HG03521 (cell line): ENCODE results near the gene PPP1R26.

Experiments
- ATAC-seq: cut with Tn5 transposase; IDR thresholded peaks from one replicate; pipeline ENCODE4 v1.9.1; 2021; ENCODE audit warnings: mild to moderate bottlenecking, moderate library complexity; ENCODE audit not compliant: unreplicated experiment

Gene PPP1R26

DNA sequence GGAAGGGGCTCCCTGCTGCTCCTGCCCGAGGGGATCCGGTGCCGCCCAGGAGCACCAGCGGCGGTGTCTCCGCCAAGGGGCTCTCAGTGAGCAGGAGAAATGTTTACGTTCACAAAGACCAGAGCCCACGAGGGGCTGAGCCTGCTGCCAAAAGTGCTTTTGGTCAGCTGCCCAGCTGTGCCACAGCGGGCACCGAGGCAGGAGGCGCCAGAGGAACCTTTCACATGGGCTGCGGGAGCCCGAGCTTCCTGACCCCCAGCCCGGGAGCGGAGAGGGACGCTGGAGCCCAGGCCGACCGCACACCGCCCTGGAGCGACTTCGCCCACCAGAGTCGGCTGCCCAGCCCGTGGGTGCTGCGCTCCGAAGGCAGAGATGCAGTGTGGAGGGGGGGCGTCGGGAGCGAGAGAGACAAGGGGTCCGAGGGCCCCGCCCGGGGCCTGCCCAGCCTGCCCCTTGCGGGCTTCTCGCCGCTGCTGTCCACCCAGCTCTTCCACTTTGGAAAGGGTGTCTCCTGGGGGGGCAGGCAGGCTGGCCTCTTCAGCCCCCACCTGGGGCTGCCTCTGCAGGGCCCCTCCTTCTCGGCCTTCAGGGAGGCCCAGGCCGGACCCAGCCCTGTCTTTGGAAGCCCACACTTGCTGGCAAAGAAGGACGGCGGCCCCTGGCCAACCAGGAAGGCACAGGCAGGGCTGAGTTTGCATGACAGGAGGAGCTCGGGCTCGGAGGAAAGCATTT lies 7.9 kb downstream of the PPP1R26 start:
- no peak for ATAC-seq

GRCh38 chr9:135488013-135488330 lies 8.4 kb downstream of the PPP1R26 start:
- no peak for ATAC-seq

GRCh38 chr9:135488527-135488926 lies 8.9 kb downstream of the PPP1R26 start:
- ATAC-seq, result no peak

DNA sequence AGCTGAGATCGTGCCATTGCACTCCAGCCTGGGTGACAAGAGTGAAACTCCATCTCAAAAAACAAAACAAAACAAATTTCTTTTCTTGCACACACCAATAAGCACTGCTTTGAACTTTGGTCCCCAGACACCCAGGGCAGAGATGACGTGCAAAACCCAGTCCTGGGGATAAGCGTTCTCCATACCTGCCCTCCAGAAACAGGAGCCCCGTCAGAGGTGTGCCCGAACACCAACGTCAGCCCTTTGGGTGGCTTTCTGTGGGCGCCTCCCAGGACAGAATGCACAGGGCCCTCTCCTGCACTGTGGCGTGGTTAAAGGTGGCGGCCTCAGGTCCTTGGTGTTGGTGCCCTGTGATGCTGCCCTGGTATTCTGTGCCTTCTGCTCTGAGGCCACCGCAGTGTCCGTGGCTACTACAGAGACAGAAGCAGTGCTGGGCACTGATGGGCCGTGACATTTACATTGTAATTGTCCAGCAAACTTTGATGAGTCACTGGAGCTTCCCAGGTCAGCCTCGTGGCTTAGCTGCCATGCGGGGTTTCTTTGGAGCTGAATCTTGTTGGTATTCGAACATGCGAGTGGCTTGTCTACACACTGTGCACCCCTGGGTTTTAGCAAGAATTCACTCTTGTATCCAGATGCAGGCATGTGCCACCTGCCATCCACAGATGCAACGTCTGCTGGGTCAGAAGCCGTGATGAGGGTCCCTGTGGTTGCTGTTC lies 9.8 kb downstream of the PPP1R26 start:
- ATAC-seq, result no peak

DNA sequence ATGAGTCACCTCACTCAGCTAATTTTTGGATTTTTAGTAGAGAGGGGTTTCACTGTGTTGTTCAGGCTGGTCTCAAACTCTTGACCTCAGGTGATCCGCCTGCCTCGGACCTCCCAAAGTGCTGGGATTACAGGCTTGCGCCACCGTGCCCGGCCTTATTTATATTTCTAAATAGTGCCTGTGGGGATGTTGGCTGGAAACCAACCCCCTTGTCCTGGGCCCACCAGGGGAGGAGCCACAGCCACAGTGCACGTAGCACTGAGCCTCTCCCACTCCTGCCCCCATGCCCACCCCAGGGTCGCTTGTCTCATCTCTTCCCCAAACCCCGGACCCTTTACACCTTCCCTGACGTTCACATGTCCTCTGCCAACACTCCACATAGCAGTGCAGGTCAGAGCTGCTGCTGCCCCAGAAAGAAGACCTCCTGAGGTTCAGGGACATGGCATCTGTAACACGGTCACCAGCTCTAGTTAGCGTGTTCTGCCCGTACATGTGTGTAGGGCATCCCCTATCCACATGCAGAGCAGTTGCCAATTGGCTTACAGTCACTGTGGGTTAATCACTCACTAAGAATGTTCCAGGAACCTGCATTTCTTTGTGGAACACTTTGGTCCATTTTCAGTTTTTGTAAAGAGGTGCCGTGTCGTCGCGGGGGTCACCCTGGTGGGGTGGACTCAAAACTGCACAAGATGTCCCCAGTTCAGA lies 10.7 kb downstream of the PPP1R26 start:
- no peak for ATAC-seq

- no peak for ATAC-seq
These were observed 11.4 kb downstream of the PPP1R26 start for GRCh38 chr9:135490980-135491464.

- ATAC-seq, result no peak
These were observed 12.2 kb downstream of the PPP1R26 start for GRCh38 chr9:135491764-135492163.

DNA sequence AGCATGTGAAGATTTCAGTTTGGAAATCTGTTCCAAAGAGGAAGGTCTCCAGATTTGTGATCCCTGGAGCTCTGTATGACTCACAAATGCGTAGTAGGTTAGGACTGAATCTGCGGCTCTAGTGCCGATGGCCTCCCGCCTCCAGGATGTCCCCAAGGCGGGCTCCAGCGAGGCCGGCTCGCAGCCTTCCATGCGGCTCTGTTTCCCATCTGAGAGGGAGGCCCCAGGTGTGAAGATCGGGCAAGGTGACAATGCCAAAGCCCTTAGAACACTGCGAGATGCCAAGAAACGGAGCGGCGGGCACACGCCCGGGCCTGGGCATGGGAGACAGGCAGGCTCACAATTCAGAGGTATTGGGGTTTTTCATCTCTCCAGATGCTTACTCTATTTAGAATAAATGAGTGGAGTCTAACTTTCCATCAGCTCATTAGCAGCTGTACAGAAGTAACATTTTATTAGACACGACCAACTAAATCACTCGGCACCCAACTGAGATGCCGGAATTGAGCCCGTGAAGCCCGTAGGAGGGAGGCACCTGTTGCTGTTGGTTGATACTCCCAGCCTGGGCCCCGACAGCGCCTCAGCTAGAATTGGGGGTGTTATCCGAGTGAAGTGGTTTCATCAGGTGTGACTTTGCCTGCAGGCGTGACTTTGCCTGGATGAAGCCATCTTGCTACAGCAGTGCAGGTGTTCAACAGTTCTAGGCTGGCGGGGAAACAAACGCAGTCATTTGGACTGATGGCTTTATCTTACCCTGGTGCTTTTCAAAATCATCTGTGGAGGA lies 13.5 kb downstream of the PPP1R26 start:
- ATAC-seq, result no peak

GRCh38 chr9:135494791-135495559 lies 15.4 kb downstream of the PPP1R26 start:
- no peak for ATAC-seq

- no peak for ATAC-seq
These were observed 19.0 kb downstream of the PPP1R26 start for GRCh38 chr9:135498381-135499126.

GRCh38 chr9:135499326-135500070 lies 19.9 kb downstream of the PPP1R26 start:
- ATAC-seq, result no peak

GRCh38 chr9:135500071-135500524 lies 20.5 kb downstream of the PPP1R26 start:
- ATAC-seq, result no peak

GRCh38 chr9:135500525-135501260 lies 21.1 kb downstream of the PPP1R26 start, which contains the start of gene MRPS2:
Gene MRPS2, plus strand, starts transcription at chr9:135500682. Its CDS starts 29 bp downstream, at chr9:135500711.
- peak; percentile 87 for ATAC-seq

DNA sequence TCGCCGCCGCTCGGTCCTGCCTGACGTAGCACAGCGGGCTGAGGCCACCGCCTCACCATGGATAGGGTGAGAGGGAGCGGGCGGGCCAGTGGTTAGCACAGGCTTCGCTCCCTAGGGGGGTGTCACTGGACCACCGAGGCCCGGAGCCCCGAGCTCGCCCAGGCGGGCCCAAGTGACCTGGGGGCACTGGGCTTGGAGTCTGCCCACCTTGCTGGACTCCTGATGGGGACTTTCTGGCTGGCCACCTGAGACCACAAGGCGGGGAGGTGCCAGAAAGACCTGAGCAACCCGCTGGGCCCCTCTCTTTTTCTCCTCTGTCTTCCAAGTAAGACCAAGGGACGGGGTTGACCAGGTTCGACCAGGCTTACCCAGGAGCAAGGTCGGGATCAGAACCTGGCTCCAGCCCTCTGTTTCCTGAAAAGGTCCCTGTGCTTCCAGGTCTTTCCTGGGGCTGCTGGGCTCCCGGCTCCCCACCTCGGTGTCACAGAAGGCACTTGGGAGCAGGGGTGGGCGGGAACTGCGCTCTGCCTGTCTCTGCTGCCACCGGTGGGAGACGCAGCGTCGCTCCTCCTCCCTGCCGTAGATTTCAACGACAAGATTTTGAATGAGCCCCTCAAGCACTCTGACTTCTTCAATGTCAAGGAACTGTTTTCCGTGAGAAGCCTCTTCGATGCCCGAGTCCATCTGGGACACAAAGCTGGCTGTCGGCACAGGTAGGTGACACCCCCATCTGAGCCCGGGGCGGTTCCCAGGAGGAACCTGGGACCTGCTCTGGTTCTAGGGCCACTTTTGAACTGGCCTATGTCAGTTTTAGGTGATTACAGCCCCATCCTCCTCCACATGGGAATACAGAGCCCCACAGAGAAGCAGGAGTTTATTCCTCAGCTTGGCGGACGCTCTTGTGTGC lies 21.9 kb downstream of the PPP1R26 start:
- no peak for ATAC-seq

DNA sequence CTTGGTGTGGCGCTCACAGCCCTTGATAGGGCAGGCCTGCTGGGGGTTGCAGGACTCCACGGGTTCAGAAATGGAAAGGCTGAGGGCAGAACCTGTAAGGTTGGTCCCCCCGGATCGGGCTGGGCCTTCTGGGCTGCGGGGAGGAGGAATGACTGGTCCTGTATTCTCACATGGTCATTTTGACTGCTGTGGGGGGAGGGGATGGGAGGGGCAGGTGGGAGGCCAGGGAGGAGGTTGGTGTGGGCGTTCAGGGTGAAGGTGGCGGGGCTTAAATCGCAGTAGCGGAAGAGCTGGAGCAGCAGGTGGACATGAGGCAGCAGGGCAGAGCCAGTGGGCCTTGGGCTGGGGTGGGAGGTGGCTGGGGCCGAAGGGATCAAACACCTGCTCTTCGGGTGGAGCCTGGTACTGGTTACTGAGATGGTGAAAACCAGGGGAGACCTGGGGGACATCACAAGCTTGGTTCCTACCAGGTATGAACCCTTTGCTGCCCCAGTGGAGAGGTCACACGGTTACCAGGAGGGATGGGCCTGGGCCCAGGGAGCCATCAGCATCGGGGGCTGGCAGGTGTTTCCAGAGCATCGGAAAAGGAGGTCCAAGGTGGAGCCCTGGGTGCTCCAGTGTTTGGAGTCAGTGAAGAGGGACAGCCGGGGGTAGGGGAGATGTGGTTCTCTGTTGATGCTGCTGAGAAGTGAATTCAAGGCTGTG lies 22.7 kb downstream of the PPP1R26 start:
- no peak for ATAC-seq

DNA sequence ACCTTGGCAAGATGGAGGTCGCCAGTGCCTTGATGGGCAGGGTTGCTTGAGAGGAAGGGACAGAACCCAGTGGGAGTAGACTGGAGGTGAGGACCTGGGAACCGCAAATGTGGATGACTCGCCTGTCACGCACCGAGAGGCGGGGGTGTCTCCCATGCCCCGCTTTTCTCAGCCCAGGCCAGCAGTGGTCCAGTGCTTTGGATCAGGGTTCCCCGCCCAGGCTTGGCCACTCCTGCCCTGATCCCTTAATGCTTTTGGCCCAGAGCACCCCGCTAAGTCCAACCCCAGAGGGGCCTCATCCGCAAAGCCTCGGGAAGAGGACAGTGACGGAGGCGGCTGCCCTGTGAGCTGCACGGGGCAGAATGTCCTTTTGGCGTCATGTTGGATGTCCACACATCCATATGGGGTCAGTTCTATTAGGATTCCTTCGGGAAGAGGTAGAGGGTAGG lies 23.3 kb downstream of the PPP1R26 start:
- ATAC-seq, result no peak
